SK-N-MC (cell line): ENCODE results near the gene ZNF664.

Experiments used
- DNase-seq: peaks from one replicate; pipeline ENCODE4 v3.0.0-alpha.2; 2011; ENCODE audit warnings: low read depth, low spot score
- H3K27ac ChIP-seq: fragments of 200-600 bp; sonication (generic); 2 replicates; pipeline ENCODE4 v1.5.1; 2016; ENCODE audit warnings: mixed run types
- H3K36me3 ChIP-seq: fragments of 200-600 bp; sonication (generic); 2 replicates; pipeline ENCODE4 v1.6.1; 2017; ENCODE audit warnings: antibody characterized with exemption, low read length, mixed read lengths; ENCODE audit not compliant: insufficient read depth
- H3K4me3 ChIP-seq: fragments of 200-600 bp; sonication (generic); 2 replicates; pipeline ENCODE4 v1.5.1; 2016
- H3K9ac ChIP-seq: fragments of 200-600 bp; sonication (generic); 2 replicates; pipeline ENCODE4 v1.8.0; 2017; ENCODE audit warnings: mixed run types, mixed read lengths; ENCODE audit not compliant: insufficient read length
- H3K9me3 ChIP-seq: fragments of 200-600 bp; sonication (generic); 2 replicates; pipeline ENCODE4 v1.6.1; 2017; ENCODE audit warnings: low read depth, mild to moderate bottlenecking, antibody characterized with exemption, low read length, moderate library complexity, mixed read lengths
- EZH2 ChIP-seq: fragments of 200-600 bp; sonication (generic); IDR thresholded peaks from one replicate; pipeline ENCODE4 v1.6.1; 2017; ENCODE audit warnings: antibody characterized with exemption
- FOXP2 ChIP-seq: optimal IDR thresholded peaks from 2 replicates; pipeline ENCODE3; 2011; ENCODE audit warnings: mild to moderate bottlenecking, moderate library complexity; ENCODE audit not compliant: insufficient read depth; ENCODE audit errors: extremely low read length, control extremely low read depth
- POLR2AphosphoS5 ChIP-seq: IDR thresholded peaks from 2 replicates; pipeline ENCODE4 v1.6.1; 2012; ENCODE audit warnings: mild to moderate bottlenecking, low read depth, low read length, borderline replicate concordance

The ZNF664 gene

GRCh38 chr12:123939716-123940626 lies 33.0 kb upstream of the ZNF664 start:
- TF ChIP-seq POLR2AphosphoS5 (no peak), EZH2 (no peak), FOXP2 (no peak)
- no peaks in the 10 kb centered on the region for H3K9me3 ChIP-seq
- no peak overlapping the region for H3K9ac ChIP-seq
- H3K27ac ChIP-seq = no peak overlapping the region
- no peak for DNase-seq
- H3K4me3 ChIP-seq = no peak overlapping the region
- H3K36me3 ChIP-seq = peaks cover 13% of the 10 kb centered on the region; the same call in 1 of the 2 replicates

GRCh38 chr12:123940627-123940966 lies 32.4 kb upstream of the ZNF664 start:
- Histone ChIP-seq H3K4me3 (no peak overlapping the region), H3K9ac (no peak overlapping the region), H3K9me3 (no peaks in the 10 kb centered on the region), H3K27ac (no peak overlapping the region), H3K36me3 (peaks cover 13% of the 10 kb centered on the region; the same call in 1 of the 2 replicates)
- DNase-seq = no peak
- TF ChIP-seq POLR2AphosphoS5 (no peak), FOXP2 (no peak), EZH2 (no peak)

DNA sequence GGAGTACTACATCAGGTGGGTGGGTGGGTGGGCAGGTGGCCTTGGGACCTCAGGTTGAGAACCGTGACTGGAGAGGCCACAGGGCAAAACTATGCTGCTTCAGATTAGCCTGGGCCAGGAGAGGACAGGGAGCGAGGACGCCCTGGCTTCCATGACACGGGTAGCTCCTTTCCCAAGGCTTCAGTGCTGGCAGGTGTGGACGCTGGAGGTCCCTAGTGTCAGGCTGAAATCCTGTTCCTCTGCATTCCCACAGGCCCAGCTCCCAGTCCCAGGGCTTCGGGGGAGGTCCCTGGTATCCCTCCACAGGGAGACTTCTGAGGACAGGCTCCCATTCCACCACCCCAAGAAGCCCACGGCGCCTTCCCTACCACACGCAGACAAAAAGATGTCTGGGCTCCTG lies 32.0 kb upstream of the ZNF664 start:
- no peaks in the 10 kb centered on the region for H3K9me3 ChIP-seq
- H3K9ac ChIP-seq = no peak overlapping the region
- no peak for DNase-seq
- H3K27ac ChIP-seq = no peak overlapping the region
- H3K4me3 ChIP-seq = no peak overlapping the region
- TF ChIP-seq FOXP2 = no peak
- no peak for TF ChIP-seq EZH2
- TF ChIP-seq POLR2AphosphoS5 = no peak
- H3K36me3 ChIP-seq = peaks cover 13% of the 10 kb centered on the region; the same call in 1 of the 2 replicates

GRCh38 chr12:123941624-123942237 lies 31.3 kb upstream of the ZNF664 start:
- no peak for DNase-seq
- Histone ChIP-seq H3K9ac (no peak overlapping the region), H3K4me3 (no peak overlapping the region)

GRCh38 chr12:123942238-123942653 lies 30.8 kb upstream of the ZNF664 start:
- no peak for DNase-seq
- H3K9ac ChIP-seq = no peak overlapping the region
- no peak overlapping the region for H3K4me3 ChIP-seq
- no peaks in the 10 kb centered on the region for H3K9me3 ChIP-seq
- peaks cover 13% of the 10 kb centered on the region; the same call in 1 of the 2 replicates for H3K36me3 ChIP-seq
- no peak overlapping the region for H3K27ac ChIP-seq
- TF ChIP-seq FOXP2 = no peak
- no peak for TF ChIP-seq EZH2
- TF ChIP-seq POLR2AphosphoS5 = no peak

More at GRCh38 chr12:123941624-123942237, 31.3 kb upstream of the ZNF664 start:
- Histone ChIP-seq H3K9me3 (no peaks in the 10 kb centered on the region), H3K36me3 (peaks cover 13% of the 10 kb centered on the region; the same call in 1 of the 2 replicates), H3K27ac (no peak overlapping the region)
- no peak for TF ChIP-seq FOXP2
- no peak for TF ChIP-seq EZH2
- no peak for TF ChIP-seq POLR2AphosphoS5

DNA sequence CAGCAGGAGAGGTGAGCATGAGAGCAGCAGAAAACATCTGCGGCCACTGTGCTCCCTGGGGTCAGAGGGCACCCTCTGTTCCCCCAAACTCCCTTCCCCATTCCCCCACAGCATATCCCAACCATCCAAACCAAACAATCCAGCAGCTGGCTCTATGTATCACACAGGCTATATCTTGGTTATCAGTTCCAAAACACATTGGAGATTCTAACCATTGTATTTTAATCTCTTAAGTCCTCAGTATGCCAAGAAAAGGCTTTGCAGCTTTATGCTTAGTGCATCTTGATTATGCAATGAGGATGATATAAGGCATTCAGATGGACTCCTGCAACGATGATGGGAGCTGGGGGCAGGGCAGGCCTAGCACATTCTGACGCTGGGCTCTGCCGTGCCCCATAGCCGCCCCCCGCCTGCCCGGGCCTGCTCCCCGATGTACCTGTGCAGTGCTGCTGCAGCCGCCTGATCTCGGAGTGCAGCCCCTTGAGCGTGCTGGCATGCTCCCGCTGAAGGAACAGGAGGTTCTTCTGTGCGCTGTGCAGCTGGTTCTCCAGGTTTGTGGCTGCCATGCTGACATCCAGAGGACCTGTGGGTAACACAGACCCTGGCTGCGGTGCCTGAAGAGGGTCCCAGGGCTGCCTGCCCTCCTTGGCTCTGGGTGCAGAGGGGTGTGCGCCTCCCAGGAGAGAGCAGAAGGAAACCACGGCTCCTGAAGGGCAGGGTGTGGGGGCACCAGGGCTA lies 29.9 kb upstream of the ZNF664 start:
- Histone ChIP-seq H3K9me3 (no peaks in the 10 kb centered on the region), H3K36me3 (peaks cover 13% of the 10 kb centered on the region; the same call in 1 of the 2 replicates), H3K4me3 (no peak overlapping the region), H3K27ac (no peak overlapping the region), H3K9ac (no peak overlapping the region)
- DNase-seq = no peak
- TF ChIP-seq EZH2 = no peak

DNA sequence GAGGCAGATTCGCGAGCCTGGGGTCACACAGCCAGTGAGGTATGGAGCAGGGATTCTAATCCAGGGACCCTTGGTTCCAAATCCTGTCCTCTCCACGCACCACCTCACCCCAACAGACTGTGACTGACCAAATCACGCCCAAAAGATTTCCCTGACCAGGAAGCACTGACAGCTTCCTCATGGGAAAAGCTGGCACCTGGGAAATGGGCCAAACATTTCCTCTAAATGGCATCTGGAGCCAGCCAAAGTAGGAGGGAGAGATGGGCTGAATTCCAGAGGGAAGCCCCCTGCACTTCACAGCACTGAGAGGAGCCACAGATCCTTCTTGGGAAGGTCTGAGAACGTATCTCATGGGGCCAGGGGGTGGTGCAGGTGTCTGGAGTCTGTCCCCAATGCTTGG lies 29.2 kb upstream of the ZNF664 start:
- Histone ChIP-seq H3K36me3 (peaks cover 13% of the 10 kb centered on the region; the same call in 1 of the 2 replicates), H3K9ac (no peak overlapping the region), H3K4me3 (no peak overlapping the region), H3K27ac (no peak overlapping the region), H3K9me3 (no peaks in the 10 kb centered on the region)
- DNase-seq = no peak
- no peak for TF ChIP-seq FOXP2
- no peak for TF ChIP-seq POLR2AphosphoS5
- TF ChIP-seq EZH2 = no peak

- Histone ChIP-seq H3K9me3 (no peaks in the 10 kb centered on the region), H3K9ac (no peak overlapping the region), H3K36me3 (peaks cover 13% of the 10 kb centered on the region; the same call in 1 of the 2 replicates), H3K27ac (no peak overlapping the region), H3K4me3 (no peak overlapping the region)
- TF ChIP-seq EZH2 = no peak
- no peak for TF ChIP-seq FOXP2
- TF ChIP-seq POLR2AphosphoS5 = no peak
- no peak for DNase-seq
Observed at GRCh38 chr12:123944696-123945095, 28.3 kb upstream of the ZNF664 start.
